ENCODE results near the gene H6PD.
A peak's percentile ranks its signal among the peaks of the same experiment; 100 is the strongest.

The H6PD gene

DNA sequence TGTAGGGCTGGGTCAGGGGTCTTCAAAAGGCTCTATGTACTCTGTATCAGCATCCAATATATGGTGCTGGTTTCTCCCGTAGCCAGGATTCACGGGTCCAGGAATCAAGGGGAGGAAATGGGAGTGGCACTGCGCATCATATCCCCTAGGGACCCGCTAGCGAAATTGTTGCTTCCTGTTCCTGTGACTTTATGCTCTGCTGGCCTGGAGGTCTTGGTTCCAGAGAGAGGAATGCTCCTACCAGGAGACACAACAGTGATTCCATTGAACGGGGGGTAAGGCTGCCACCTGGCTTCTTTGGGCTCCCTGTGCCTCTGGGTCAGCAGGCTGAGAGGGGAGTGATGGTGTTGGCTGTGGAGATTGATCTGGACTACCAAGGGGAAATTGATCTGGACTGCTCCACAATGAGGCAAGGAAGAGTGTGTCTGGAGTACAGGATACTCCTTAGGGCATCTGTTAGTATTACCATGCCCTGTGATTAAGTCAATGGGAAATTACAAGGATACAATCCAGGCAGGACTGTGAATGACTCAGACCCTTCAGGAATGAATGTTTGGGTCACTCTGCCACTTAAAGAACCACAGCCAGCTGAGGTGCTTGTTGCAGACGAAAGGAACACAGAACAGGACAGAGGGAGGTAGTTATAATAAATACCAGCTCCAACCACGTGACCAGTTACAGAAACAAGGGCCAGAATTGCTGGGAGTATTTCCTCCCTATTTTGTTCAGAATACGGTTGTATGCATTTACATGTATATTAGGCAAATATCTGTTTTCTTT is 68.4 kb downstream of the H6PD start:
- no peak for DNase-seq

DNA sequence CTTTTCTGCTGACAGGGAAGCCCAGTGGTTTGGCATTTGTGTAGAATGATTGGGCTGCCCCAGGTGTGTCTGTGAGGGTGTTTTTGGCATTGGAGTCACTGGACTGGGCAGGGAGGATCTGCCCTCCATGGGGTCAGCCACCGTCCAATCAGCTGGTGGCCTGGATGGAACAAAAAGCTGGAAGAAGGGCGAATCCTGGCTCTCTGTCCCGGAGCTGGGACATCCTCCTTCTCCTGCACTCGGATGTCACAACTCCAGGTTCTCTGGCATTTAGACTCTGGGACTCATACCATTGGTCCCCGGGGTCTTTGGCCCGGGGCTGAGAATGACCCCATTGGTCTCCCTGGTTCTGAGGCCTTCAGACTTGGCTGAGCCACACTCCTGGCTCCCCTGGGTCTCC is 69.3 kb downstream of the H6PD start:
- no peak for DNase-seq

DNA sequence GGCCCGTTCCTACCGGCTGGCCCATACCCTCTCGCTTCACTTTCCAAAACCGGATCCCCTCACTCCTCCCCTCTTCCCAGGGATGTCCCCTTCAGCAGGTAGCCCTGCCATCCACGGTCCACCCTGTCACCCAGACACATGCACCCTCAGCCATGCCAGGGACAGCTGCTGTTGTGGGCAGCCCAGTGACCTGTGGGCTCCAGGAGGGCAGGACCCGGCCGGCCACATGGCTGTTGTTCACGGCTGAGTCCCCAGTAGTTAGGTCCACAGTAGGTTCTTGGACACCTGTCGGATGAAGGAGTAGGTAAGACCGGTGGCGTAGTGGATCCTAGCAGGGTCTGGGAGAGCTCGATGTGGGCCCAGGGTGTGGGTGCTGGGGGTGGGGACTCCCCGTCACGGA is 70.6 kb downstream of the H6PD start:
- DNase-seq, result no peak

DNA sequence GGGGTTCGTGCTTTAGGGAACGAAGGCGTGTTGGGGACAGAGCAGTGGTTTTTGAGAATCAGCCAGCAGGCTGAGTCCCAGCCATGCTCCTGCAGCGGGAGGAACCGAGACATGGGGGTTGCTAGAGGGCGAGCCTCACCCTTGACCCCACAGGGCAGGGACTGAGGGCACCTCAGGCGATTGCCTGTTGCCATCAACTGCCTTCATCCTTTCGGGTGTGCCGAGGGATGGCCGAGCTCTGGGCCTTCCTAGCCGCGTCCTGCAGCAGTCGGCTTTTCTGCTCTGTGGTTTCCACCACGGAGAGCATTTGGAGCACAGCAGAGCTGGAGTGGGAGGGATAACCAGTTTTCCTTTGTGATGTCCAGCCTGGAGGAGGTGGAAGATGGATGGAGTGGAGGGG is 71.4 kb downstream of the H6PD start:
- no peak for DNase-seq

DNA sequence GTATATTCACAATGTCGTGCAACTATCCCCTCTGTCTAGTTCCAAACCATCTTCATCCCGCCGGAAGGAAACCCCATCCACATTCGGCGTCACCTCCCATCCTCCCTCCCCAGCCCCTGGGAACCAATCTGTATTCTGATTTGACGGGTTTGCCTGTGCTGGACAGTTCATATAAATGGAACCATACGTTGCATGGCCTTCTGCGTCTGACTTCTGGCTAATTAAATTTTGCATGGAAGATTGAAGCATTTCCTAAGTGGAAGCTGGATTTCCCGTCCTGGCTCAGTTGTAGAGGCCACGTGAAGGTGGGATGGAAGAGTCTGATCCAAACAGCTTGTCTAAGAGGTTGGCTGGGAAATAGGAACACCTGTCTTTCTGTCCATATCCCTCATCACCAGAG is 72.7 kb downstream of the H6PD start:
- no peak for DNase-seq

DNA sequence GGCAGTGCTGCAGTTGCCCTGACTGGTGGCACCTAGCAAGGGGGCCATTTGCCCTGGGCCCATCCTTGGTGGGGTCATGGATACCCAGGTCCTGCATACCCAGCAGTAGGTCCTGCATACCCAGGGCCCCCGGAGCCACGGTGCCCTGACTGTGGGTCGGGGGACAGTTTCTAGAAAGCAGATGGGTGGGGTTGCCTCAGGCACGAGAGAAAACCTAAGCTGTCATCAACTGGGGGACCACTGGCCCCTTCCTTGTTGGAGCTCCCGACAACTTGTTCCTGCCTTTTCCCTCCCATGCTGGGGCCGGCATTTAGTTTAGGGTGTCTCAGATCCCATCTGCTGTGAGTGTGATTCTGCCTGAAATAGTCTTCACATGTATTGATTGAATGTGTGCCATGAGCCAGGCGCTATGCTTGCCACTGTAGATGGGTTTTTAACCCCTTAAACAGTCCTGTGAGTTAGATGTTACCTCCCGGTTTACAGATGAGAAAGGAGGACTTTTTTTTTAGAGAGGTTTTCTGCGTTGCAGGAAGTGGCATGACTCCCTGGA is 73.7 kb downstream of the H6PD start:
- DNase-seq, result no peak

DNA sequence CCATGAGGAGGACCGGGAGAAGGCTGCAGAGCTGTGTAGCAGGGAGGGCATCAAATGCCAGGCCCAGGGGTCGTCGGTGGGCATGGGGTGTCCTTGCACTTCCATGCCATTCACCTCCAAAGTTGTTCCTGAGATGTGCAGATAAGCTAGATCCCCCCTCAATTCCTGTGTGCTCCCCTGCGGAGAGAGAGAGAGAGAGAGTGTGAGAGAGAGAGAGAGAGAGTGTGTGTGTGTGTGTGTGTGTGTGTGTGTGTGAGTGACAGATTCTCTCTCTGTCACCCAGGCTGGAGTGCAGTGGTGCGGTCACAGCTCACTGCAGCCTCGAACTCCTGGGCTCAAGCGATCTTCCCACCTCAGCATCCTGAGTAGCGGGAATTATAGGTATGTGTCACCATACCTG is 74.5 kb downstream of the H6PD start:
- no peak for DNase-seq

DNA sequence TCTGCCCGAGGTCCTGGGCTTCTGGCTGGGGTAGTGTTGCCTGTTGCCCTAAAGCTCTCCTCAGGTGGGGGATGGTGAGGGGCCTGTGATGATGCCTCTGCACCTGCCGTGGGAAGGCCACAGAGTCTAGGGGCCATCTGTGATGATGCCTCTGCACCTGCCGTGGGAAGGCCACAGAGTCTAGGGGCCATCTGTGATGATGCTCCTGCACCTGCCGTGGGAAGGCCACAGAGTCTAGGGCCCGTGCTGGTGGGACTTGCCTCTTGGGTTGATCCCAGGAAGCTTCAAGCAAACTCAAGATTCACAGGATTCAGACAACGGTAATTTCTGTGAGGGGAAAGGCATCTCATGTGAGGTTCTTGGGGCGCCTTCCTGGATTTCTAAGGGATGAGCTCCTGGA is 75.4 kb downstream of the H6PD start:
- no peak for DNase-seq

DNA sequence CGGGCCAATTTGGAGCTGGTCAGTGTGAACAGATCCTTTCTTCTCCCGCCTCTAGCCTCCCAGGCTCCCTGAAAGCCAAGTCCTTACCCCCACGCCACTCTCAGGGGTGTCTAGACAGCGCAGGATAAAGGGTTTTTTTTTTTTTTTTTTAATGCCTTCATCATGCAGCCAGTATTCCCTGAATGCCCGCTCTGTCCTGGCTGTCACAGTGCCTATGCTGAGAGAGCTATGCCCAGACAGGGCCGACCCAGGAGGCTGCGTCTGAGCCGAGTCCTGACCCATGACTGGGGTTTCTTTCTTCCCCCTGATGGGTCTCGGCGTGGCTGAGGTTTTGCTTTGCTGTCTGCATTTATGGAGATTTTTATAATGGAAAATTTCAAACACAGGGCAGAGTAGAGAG is 76.5 kb downstream of the H6PD start:
- DNase-seq, result no peak

DNA sequence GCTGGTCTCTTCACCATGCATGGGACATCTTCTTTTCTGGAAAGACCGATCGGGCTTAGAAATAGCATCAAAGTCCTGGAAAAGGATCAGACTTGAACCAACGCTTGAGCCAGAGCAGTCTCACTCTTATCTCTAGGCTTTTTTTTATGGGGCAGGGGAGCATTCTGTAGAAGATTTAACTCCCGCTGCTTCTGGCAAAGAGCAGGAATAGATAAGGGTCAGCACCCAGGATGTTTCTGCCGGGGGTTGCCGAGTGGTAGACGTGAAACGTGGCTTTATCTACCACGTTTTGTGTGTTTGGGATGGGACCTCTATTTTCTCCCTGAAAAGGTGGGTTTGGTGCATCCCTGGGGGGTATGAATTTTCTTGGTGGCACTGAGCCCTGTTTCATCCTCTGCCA is 76.9 kb downstream of the H6PD start:
- DNase-seq, result no peak

DNA sequence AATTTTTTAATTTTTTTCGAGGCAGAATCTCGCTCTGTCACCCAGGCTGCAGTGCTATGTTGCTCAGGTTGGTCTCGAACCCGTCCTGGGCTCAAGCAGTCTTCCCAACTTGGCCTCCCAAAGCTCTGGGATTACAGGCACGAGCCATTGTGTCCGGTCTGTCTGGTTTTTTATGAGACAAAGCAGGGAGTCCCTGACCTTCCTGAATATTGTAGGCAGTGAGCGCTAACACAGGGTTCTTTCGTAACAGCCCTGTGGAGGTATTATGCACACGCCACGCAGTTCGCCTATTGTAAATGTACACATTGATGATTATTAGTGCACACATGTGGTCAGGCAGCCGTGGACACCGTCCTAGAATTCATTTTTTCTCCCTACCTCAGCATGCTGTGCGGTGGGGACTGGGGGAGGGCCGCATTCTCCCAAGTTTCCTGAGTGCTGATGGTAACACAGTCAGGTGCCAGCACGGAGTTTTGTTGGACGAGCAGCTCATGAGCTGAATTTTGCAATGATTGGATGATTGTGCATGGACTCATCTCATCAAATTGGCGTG is 77.7 kb downstream of the H6PD start:
- no peak for DNase-seq

DNA sequence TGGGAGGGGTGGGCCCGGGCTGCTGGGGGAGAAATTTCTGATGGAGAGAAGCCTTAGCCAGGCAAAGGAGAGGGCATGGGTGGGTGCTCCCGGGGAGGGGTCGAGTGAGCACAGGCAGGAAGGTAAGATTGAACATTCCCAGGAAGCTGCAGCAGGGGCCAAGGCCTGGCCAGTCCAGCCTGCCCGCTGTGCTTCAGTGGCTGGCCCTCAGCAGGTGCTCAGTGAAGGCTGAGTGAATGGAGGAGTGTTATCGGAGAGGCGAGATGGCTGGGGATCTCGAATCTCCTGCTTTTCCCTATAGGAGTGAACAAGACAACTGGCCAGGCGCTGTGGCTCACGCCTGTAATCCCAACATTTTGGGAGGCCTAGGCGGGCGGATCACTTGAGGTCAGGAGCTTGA is 79.0 kb downstream of the H6PD start:
- no peak for DNase-seq

DNA sequence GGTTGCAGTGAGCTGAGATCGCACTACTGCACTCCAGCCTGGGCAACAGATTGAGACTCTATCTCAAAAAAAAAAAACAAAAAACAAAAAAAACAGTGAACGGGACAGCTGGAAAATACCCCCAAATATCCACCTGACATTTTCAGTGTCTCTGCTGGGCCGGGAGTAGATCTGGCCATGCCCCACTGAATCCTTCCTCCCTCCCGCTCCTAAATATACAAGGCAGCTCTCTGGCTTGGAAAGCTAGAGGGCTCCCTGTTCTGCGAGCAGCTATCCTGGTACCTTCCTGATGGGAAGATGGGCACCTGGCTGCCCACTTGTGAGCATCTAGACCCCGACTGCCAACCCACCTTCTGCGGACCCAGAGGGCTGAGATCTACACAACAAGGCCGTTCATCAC is 79.5 kb downstream of the H6PD start:
- DNase-seq, result no peak

DNA sequence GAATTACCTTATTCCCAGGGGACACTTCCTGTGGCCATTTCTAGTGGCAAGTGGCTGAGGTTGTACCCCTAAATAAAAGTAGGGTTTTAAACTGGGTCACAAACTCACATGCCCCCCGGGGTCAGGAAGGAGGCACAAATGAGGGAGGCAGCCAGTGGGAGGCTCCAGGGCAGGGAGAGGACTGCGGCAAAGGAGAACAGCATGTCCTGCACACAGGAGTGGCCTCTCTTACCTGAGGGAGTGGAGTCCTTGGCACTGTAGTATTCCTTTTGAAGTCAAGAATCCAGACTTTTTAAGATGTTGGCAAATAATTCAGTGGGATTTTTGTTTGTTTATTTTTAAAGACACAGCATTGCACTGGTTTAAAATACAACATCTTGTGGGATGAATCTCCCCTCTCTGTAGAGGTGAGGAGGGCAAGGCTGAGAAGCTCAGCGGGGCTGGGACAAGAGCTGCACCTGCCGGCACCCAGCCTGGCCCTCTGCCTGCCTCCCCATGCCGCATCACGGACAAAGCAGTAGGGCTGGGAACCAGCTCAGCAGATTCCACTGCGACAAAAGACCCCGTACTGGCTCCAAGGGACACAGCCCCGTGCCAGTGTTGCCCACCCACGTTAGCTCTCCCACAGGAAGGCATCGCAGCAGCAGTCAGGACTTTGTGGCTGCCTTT is 80.3 kb downstream of the H6PD start:
- DNase-seq, result no peak

DNA sequence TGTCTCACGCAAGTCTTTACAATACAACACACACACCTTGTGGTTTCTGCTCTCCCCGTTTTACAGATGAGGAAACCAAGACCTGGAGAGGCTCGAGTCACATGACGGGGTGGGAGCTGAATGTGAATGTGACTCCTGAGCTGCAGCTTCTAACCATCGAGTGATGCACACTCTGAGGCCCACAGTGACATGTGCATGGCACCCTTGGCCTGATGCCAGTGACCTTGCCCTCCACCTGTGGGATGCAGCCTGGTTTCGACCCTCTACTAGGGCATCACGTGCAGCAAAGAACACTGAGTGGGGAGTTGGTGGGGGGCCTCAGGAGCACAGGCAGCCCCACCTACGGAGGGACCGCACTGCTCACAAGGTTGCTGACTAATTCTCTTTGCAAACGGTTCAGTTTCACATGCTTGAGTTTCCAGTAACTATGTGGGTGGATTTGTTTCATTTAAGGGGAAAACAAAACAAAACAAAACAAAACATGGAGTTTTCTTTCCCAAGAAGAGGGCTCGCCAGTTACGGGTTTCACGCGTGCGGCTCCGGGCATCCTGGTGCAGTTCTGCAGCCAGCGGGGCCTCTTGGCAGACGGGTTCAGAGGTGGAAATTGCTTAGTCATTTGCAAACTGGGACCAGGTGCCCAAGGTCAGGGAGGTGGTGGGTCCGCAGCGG is 81.0 kb downstream of the H6PD start:
- DNase-seq, result no peak

DNA sequence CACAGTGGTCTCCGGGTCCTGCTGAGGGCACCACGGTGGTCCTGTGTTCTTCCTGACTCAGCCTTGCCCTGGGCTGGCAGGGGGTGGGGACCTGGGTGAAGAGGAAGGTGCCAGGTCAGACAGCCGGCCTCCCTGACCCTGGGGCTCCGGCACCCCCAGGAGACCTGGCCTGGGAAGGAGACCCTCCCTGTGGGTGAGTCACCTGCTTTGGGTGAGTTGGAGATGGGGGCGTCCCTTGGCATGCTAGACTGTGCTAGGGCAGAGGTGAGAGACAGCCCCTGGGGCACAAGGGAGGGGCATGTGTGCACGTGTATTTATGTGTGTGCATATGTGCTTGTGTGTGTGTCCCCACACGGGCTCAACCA is 81.5 kb downstream of the H6PD start:
- DNase-seq, result no peak

DNA sequence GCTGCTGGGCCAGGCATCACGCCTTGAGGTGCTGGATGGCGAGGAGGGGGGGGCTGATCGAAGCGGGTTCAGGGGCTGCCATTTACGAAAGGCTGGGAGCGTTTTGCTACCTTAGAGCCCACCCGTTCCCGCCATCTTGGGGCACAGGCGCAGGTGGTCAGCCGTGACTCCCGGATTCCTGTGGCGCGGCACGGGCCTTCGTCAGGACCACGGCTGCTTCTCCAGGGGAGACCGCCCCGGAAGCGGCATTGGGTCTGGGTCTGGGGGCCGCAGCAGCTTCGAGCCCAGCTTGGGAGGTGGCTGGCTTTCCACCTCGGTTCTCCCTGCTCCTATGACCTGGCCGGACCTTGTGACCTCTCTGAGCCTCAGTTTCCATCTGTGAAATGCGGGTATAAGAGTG is 81.9 kb downstream of the H6PD start:
- no peak for DNase-seq

DNA sequence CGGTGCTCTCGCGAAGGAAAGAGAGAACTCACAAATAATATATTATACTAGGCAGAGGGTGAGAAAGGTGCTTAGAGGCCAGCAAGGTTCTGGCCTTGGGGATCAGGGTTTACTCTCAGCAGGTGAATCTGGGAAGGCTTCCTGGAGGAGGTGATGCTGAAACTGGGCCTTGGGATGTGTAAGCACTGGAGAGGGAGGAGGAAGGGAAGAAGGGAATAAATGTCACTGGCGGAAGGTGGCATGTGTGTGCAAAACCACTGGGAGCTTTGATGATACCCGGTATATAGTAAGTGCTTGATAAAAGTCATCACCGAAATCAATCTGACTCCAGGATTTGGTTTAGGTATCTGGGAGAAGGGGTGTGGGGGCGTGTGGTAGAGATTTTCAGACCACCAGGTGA is 82.5 kb downstream of the H6PD start:
- DNase-seq, result no peak

DNA sequence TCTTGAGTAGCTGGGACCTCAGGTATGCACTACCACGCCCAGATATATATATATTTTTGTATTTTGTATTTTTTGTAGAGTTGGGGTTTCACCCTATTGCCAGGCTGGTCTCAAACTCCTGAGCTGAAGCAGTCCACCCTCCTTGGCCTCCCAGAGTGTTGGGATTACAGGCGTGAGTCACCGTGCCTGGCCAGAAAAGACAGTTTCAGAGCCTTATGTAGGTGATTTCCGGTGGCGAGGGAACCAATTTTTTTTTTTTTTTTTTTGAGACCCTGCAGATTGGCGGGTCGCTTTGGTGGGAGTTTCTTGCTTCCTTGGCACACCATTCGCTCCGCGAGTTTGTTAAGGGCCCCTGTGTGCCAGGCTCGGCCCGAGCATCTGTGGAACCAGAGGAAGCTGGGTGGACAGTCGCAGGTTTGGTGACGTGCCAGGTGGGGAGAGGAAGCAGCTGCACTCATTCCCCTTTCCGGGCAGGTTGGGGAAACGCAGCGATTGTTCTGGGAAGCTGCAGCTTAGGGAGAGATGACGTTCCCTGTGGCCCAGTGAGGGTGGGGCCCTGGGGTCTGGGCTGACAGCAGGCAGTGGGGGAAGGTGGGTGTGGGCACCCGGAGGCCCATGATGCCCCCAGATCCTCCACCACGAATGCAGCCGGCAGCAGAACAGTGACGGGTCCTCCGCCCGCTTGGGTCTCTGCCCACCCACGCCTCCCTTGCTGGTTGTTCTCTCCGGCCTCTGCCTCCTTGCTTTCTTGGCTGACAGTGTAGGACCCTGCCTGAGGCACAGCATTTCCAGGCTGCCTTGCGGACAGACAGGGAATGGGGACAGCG is 83.2 kb downstream of the H6PD start:
- peak; percentile 71 for DNase-seq

DNA sequence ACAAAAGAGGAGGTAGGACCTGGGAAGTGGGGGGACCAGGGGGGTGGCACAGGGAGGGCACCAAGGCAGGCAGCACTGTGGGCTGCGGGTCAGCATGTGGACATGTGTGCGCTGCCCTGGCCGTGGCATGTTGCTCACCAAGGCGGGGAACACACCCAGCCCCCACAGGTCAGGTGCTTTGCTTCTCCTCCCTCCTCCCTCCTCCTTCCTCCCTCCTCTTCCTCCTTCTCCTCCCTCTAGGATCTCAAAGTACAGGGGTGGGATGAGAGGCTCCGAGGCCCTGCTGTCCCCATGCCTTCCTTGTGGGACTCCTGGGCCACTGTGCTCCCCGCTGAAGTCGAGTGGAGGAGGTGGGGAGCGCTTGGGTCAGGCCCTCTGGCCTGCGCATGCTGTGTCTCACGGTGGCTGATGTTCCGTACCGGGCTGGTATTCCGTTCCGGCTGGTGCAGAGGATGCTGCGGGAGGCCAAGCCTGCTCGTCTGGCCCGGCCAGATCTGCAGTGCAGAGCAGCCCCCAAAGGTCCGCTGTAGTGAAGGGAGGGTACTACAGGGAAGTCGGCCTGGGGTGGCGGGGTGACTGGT is 84.7 kb downstream of the H6PD start:
- DNase-seq, result no peak

DNA sequence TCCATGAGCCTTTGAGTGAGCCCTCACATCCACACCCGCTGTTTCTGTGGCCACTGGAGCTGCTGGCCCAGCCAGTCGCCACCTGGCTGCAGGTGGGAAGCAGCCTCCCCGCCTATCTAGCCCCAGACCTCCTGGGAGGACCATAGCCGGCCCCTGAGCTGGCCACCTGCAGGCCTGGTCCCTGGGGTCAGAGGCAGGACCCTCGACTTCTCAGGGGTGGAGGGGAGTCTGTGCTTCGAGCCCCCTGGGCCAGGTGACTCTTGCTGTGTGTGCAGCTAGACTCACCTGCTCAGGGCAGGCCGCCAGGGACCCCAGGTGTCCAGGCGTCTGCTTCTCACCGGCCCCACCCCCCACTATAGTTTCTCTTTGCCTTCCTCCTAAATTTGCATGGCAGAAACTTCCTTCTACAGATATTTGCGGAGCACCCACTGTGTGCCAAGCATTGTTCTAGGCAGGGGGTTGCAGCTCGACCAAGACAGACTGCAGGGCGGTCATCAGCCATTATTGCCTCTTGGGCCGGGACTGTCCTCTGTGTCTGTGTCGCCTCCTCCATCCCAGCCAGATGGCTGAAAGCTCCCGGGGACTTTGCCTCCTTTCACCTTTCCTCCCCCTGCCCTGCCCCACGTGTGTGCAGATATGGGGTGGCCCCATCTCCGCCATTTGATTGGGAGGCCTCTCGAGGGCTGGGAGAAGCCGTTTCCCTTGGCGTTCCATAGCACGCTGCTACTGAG is 85.4 kb downstream of the H6PD start:
- DNase-seq, result no peak
